HG03139 (cell line): ENCODE measurements around the gene ZNF836.

Source experiments
- ATAC-seq: cut with Tn5 transposase; IDR thresholded peaks from one replicate; pipeline ENCODE4 v1.9.1; 2021; ENCODE audit not compliant: unreplicated experiment

ZNF836 gene

GRCh38 chr19:52188822-52189734 lies 17.7 kb upstream of the ZNF836 start:
- ATAC-seq: no peak

GRCh38 chr19:52187407-52187806 lies 16.0 kb upstream of the ZNF836 start:
- no peak for ATAC-seq

GRCh38 chr19:52176574-52176973 lies 5.2 kb upstream of the ZNF836 start:
- no peak for ATAC-seq

GRCh38 chr19:52172347-52172746 lies 926 bp upstream of the ZNF836 start:
- no peak for ATAC-seq

- ATAC-seq: no peak
Measured at GRCh38 chr19:52170863-52171320, 529 bp downstream of the ZNF836 start.

- no peak for ATAC-seq
Measured at GRCh38 chr19:52170304-52170703, 1.1 kb downstream of the ZNF836 start.

- no peak for ATAC-seq
Measured at GRCh38 chr19:52155596-52156359, 15.6 kb downstream of the ZNF836 start.

GRCh38 chr19:52148256-52148655 lies 23.2 kb downstream of the ZNF836 start:
- ATAC-seq: no peak

GRCh38 chr19:52142001-52142595 lies 29.3 kb downstream of the ZNF836 start:
- ATAC-seq: no peak

- ATAC-seq: no peak
Measured at GRCh38 chr19:52141203-52141602, 30.2 kb downstream of the ZNF836 start.

- peak; percentile 94 for ATAC-seq
Measured at GRCh38 chr19:52140032-52140710, 31.2 kb downstream of the ZNF836 start.

GRCh38 chr19:52139252-52140031 lies 32.0 kb downstream of the ZNF836 start, which contains the start of gene ZNF616:
Gene ZNF616, minus strand, starts transcription at chr19:52139938. Its CDS starts 9,426 bp downstream, at chr19:52130512.
- ATAC-seq: peak; percentile 59

- ATAC-seq: no peak
Measured at GRCh38 chr19:52138983-52139251, 32.5 kb downstream of the ZNF836 start.

GRCh38 chr19:52138278-52138982 lies 33.0 kb downstream of the ZNF836 start:
- no peak for ATAC-seq

- ATAC-seq: no peak
Measured at GRCh38 chr19:52120286-52120685, 51.1 kb downstream of the ZNF836 start.

- ATAC-seq: no peak
Measured at GRCh38 chr19:52115526-52116053, 55.8 kb downstream of the ZNF836 start.

- ATAC-seq: no peak
Measured at GRCh38 chr19:52114691-52115090, 56.7 kb downstream of the ZNF836 start.

GRCh38 chr19:52112624-52113023 lies 58.8 kb downstream of the ZNF836 start:
- no peak for ATAC-seq

GRCh38 chr19:52110780-52111179 lies 60.6 kb downstream of the ZNF836 start:
- ATAC-seq: no peak
